Liver (tissue), 9 donors: ENCODE results near the gene TNIP1. TPM values are rescaled to one million over a fixed set of nuclear protein-coding genes. Genes with fewer than 3 reads are reported as not detected.

Experiments used
- DNase-seq: peaks from one replicate; pipeline ENCODE4 v3.0.0-alpha.2; 2017; ENCODE audit warnings: low spot score
- H3K27ac ChIP-seq, 2 donors: one replicate each; pipeline ENCODE4 v1.7.0; 2013; ENCODE audit warnings: inconsistent platforms in 2 of 2, low read length in 2 of 2, control low read depth in 1 of 2, low read depth in 1 of 2, mild to moderate bottlenecking in 1 of 2
- H3K27me3 ChIP-seq, 4 donors: one replicate each; pipeline versions ENCODE4 v1.6.1 to v1.7.0; 2013; ENCODE audit warnings: low read length in 3 of 4, inconsistent platforms in 1 of 4, mild to moderate bottlenecking in 1 of 4, moderate library complexity in 1 of 4; ENCODE audit not compliant: control insufficient read depth in 4 of 4, insufficient read depth in 4 of 4
- H3K36me3 ChIP-seq, 4 donors: one replicate each; pipeline versions ENCODE4 v1.6.1 to v1.7.0; 2013; ENCODE audit warnings: low read length in 3 of 4, mild to moderate bottlenecking in 3 of 4, low read depth in 1 of 4, moderate library complexity in 1 of 4; ENCODE audit not compliant: control insufficient read depth in 4 of 4, insufficient read depth in 3 of 4
- H3K4me1 ChIP-seq, 4 donors: one replicate each; pipeline versions ENCODE4 v1.6.1 to v1.7.0; 2013; ENCODE audit warnings: low read length in 3 of 4, mild to moderate bottlenecking in 3 of 4, moderate library complexity in 1 of 4; ENCODE audit not compliant: control insufficient read depth in 4 of 4, insufficient read depth in 4 of 4
- H3K4me3 ChIP-seq, 3 donors: one replicate each; pipeline versions ENCODE4 v1.6.1 to v1.7.0; 2013; ENCODE audit warnings: low read length in 3 of 3, control low read depth in 1 of 3, low read depth in 1 of 3, mild to moderate bottlenecking in 1 of 3
- H3K9ac ChIP-seq, 2 donors: one replicate each; pipeline ENCODE4 v1.7.0; 2013; ENCODE audit warnings: low read length in 2 of 2, mild to moderate bottlenecking in 2 of 2, moderate library complexity in 2 of 2, control low read depth in 1 of 2, low read depth in 1 of 2
- H3K9me3 ChIP-seq, 4 donors: one replicate each; pipeline versions ENCODE4 v1.6.1 to v1.7.0; 2013; ENCODE audit warnings: low read length in 3 of 4; ENCODE audit not compliant: control insufficient read depth in 4 of 4
- ATF3 ChIP-seq: IDR thresholded peaks from 2 replicates; pipeline ENCODE4 v1.6.1; 2016; ENCODE audit warnings: antibody characterized with exemption
- EGR1 ChIP-seq, 2 donors: IDR thresholded peaks; 2 replicates each; pipeline ENCODE4 v1.6.1; 2016 to 2018; ENCODE audit warnings: antibody characterized with exemption in 2 of 2, low read depth in 2 of 2
- FOXA1 ChIP-seq: IDR thresholded peaks from 2 replicates; pipeline ENCODE4 v1.6.1; 2016; ENCODE audit warnings: antibody characterized with exemption
- FOXA2 ChIP-seq: IDR thresholded peaks from 2 replicates; pipeline ENCODE4 v1.6.1; 2016; ENCODE audit warnings: antibody characterized with exemption
- GABPA ChIP-seq, 2 donors: IDR thresholded peaks in 1 of 2; conservative IDR thresholded peaks in 1 of 2; 2 replicates each; pipeline ENCODE4 v1.6.1; 2016; ENCODE audit warnings: antibody characterized with exemption in 2 of 2, mild to moderate bottlenecking in 1 of 2, moderate library complexity in 1 of 2
- HNF4A ChIP-seq, 2 donors: conservative IDR thresholded peaks; 2 replicates each; pipeline ENCODE4 v1.6.1; 2016; ENCODE audit warnings: antibody characterized with exemption in 2 of 2, mild to moderate bottlenecking in 2 of 2
- HNF4G ChIP-seq: IDR thresholded peaks from 2 replicates; pipeline ENCODE4 v1.6.1; 2016; ENCODE audit warnings: antibody characterized with exemption
- JUND ChIP-seq, 2 donors: IDR thresholded peaks; 2 replicates each; pipeline ENCODE4 v1.6.1; 2016; ENCODE audit warnings: antibody characterized with exemption in 2 of 2
- MAX ChIP-seq: IDR thresholded peaks from 2 replicates; pipeline ENCODE4 v1.6.1; 2016; ENCODE audit warnings: antibody characterized with exemption
- NR2F2 ChIP-seq: IDR thresholded peaks from 2 replicates; pipeline ENCODE4 v1.6.1; 2016; ENCODE audit warnings: antibody characterized with exemption
- RAD21 ChIP-seq, 2 donors: IDR thresholded peaks; 2 replicates each; pipeline ENCODE4 v1.6.1; 2016; ENCODE audit warnings: antibody characterized with exemption in 2 of 2, mild to moderate bottlenecking in 2 of 2
- REST ChIP-seq: IDR thresholded peaks from 2 replicates; pipeline ENCODE4 v1.6.1; 2016; ENCODE audit warnings: antibody characterized with exemption, mild to moderate bottlenecking
- RXRA ChIP-seq, 2 donors: IDR thresholded peaks; 2 replicates each; pipeline ENCODE4 v1.6.1; 2017 to 2018; ENCODE audit warnings: antibody characterized with exemption in 2 of 2, mild to moderate bottlenecking in 1 of 2
- TAF1 ChIP-seq: conservative IDR thresholded peaks from 2 replicates; pipeline ENCODE4 v1.6.1; 2016; ENCODE audit warnings: antibody characterized with exemption, mild to moderate bottlenecking
- YY1 ChIP-seq: IDR thresholded peaks from 2 replicates; pipeline ENCODE4 v1.6.1; 2016; ENCODE audit warnings: antibody characterized with exemption, mild to moderate bottlenecking
- ZBTB33 ChIP-seq: IDR thresholded peaks from 2 replicates; pipeline ENCODE4 v1.6.1; 2016; ENCODE audit warnings: antibody characterized with exemption
- WGBS: extraction: QIAGEN DNeasy Blood & Tissue Kit; methylation state at CpG from one replicate; pipeline ENCODE4 v1.1.7; 2013; 5-methylcytosine and 5-hydroxymethylcytosine counted together
- polyA plus RNA-seq, 2 donors: library from polyadenylated mRNA; stranded (reverse) in 1 of 2; unstranded in 1 of 2; fragments of 200-250 nt in 1 of 2; fragments of >200 nt in 1 of 2; fragmentation: Nextera tagmentation in 1 of 2; extraction: Ambion mirVana in 1 of 2; gene quantifications; one replicate each; pipeline versions ENCODE4 v1.2.1 to v1.2.3, GENCODE V29; 2013 to 2015
- total RNA-seq, 2 donors: library from RNA; depleted of rRNA; stranded (reverse); fragments of >200 nt; gene quantifications; one replicate each; pipeline ENCODE4 v1.2.3, GENCODE V29; 2014
- TF ChIP-seq, protein P1 (sequence below): fragments of 150-350 bp; IDR thresholded peaks from 2 replicates; pipeline ENCODE4 v1.5.1; 2017; ENCODE audit warnings: improper control_type of control experiment, low read depth, low read length; ENCODE audit not compliant: missing input control
- donor health status: healthy.
- donor health status: healthy.
- donor health status: healthy.
- donor health status: healthy.
- donor health status: healthy.

Gene TNIP1
- total and polyA plus RNA-seq, 4 donors: 33.2 to 101 (median 48.0) TPM

GRCh38 chr5:151058891-151059489 is 21.8 kb downstream of the TNIP1 start:
- no peaks in the 10 kb centered on the region for H3K9me3 ChIP-seq
- WGBS: 89% methylated on average over 7 of the region's 7 CpGs
- peaks cover 7 to 44% (median 28%) of the 10 kb centered on the region in 4 donors for H3K4me1 ChIP-seq
- no peak for DNase-seq
- TF ChIP-seq EGR1 (IDR thresholded peaks at IDR 0.05; ENCODE audit: low read depth in 2 of 2) (no peak), ZBTB33 (no peak), FOXA2 (no peak), HNF4G (no peak), HNF4A (conservative IDR thresholded peaks at IDR 0.05) (no peak), JUND (IDR thresholded peaks at IDR 0.05) (no peak), TAF1 (no peak), RXRA (IDR thresholded peaks at IDR 0.05) (no peak), RAD21 (IDR thresholded peaks at IDR 0.05) (peak; percentile 45 to 84), ATF3 (no peak), FOXA1 (no peak), MAX (no peak), REST (no peak), YY1 (no peak), GABPA (IDR thresholded peaks at IDR 0.05 in 1 of 2, conservative IDR thresholded peaks at IDR 0.05 in 1 of 2) (no peak), NR2F2 (no peak)
- TF ChIP-seq, protein P1, sequence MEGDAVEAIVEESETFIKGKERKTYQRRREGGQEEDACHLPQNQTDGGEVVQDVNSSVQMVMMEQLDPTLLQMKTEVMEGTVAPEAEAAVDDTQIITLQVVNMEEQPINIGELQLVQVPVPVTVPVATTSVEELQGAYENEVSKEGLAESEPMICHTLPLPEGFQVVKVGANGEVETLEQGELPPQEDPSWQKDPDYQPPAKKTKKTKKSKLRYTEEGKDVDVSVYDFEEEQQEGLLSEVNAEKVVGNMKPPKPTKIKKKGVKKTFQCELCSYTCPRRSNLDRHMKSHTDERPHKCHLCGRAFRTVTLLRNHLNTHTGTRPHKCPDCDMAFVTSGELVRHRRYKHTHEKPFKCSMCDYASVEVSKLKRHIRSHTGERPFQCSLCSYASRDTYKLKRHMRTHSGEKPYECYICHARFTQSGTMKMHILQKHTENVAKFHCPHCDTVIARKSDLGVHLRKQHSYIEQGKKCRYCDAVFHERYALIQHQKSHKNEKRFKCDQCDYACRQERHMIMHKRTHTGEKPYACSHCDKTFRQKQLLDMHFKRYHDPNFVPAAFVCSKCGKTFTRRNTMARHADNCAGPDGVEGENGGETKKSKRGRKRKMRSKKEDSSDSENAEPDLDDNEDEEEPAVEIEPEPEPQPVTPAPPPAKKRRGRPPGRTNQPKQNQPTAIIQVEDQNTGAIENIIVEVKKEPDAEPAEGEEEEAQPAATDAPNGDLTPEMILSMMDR: peak; percentile 40
- H3K27ac ChIP-seq: peak overlapping the region; percentile 81 to 94
- H3K27me3 ChIP-seq: no peaks in the 10 kb centered on the region
- H3K9ac ChIP-seq: peak overlapping the region in 1 of 2 donors; percentile 13
- H3K36me3 ChIP-seq: peaks cover 4 to 45% (median 33%) of the 10 kb centered on the region in 4 donors
- no peak overlapping the region for H3K4me3 ChIP-seq
